ENCODE results near the gene NAA35. TPM values are rescaled to one million over a fixed set of nuclear protein-coding genes. Genes with fewer than 3 reads are reported as not detected.
A peak's percentile ranks its signal among the peaks of the same experiment; 100 is the strongest.
"Not testable (repeated sequence)": the region's sequence is repeated elsewhere in the genome, so short reads cannot be mapped to it uniquely, and the experiment has no call there.

NAA35 gene
- total RNA-seq, 1 donor from 2014 or later: 16.2 TPM

- no peak for DNase-seq (ENCODE audit: low read depth in 2 of 2)
Observed at GRCh38 chr9:85943757-85944430, 2.9 kb downstream of the NAA35 start.

DNA sequence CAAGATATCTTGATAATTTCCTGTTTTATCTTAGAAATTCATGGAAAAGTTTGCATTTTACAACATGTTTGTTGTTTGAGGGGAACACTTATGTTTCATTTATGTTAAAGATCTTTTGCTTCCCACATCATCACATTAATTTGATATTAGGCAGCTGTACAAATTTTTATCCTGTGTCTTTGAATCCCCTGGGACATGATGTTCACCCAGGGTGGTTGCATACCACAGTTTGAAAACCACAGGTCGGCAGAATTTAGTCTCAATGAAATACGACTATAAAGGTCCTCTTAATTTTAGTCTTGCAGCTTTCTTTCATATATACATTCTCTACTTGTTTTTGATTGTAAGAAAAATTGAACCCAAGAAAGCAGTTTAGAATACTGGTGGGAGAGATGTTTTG lies 3.7 kb downstream of the NAA35 start:
- no peak for DNase-seq (ENCODE audit: low read depth in 2 of 2)

DNA sequence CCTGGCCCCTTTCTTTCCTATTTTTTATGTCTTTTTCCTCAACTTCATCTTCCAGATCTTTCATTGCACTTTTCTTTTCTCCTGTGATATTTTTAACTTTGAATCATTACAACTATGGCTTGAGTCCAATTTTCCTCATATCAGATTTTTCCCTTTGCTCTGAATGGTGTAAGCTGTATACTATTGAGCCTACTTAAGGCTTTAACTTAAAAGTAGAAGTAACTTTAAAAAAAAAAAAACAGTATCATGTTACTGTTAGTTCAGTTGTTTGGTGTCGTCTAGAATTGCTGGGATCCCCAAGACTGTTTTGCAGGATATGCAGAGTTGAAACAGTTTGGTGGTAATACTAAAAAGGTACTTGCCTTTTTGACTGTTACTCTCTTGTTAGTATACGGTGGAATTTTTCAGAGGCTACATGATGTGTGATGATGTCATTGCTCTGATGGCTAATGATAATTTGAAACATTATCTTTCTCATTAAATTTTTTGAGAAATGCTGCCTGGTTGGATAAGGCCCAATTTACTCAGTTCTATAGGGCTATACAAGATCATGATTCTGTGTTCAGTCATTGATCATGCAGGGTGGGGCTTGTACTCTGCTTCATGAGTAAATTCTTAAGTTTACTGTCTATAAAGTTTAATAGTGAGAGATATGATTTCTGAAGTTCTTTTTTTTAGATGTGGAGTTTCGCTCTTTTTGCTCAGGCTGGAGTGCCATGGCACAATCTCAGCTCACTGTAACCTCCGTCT lies 8.8 kb downstream of the NAA35 start:
- DNase-seq (ENCODE audit: low read depth in 2 of 2): no peak

DNA sequence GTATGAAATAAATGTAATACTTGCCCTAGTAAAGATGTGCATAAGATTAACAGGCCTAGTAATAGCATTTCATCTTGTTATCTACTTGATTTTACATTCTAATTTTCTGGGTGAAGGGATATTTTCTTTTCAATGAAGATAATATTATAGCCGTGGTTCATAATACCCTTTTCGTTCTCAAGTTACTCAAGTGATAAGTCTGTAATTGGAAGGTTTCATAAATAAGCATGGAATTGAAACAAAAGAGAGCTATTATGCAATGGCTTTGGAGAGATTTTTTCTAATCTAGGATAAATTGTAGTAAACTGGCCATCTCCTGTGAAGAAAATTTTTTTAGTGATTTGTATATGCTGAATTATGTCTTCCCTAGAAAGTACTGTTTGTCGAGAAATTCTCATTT lies 19.0 kb downstream of the NAA35 start:
- DNase-seq (ENCODE audit: low read depth in 2 of 2): no peak

DNA sequence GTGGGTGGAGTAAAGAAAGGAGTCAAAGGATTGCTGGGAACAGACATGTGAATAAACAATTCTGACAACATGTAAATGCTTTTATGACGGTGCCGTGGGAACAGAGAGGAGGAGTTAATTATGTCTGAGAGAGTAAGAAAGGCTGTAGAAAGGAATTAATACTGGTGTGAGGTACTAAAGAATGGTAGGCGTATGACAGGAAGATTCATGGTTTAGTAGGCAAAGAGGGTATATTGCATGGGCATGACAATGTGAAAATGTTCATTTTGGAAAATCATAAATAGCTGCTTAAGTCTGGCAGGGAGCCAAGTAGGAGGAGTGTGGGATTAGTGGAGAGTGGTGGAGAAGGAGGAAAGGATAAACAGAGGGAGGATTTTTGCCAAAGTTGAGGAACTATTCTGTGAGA lies 19.7 kb downstream of the NAA35 start:
- DNase-seq (ENCODE audit: low read depth in 2 of 2): peak in 1 of 2 donors; percentile 17

GRCh38 chr9:85964526-85964925 lies 23.6 kb downstream of the NAA35 start:
- no peak for DNase-seq (ENCODE audit: low read depth in 2 of 2)

GRCh38 chr9:85964949-85965348 lies 24.0 kb downstream of the NAA35 start:
- no peak for DNase-seq (ENCODE audit: low read depth in 2 of 2)

DNA sequence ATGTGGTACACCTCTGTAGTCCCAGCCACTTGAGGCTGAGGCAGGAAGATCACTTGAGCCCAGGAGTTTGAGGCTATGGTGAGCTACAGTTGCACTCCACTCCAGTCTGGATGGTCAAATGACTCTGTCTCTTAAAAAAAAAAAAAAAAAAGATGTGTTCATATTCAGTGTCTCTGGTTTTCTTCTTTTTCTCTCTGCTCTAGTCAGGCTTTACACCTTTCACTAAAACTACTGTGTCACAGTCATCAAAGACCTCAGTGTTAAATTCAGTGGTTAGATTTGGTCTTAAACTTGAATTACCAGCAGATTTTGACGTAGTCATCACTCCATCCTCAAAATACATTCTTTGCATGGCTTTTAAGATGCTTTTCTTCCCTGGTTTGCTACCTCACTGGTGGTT lies 28.8 kb downstream of the NAA35 start:
- DNase-seq (ENCODE audit: low read depth in 2 of 2): no peak

- no peak for DNase-seq (ENCODE audit: low read depth in 2 of 2)
Observed at GRCh38 chr9:85971731-85972130, 30.8 kb downstream of the NAA35 start.

DNA sequence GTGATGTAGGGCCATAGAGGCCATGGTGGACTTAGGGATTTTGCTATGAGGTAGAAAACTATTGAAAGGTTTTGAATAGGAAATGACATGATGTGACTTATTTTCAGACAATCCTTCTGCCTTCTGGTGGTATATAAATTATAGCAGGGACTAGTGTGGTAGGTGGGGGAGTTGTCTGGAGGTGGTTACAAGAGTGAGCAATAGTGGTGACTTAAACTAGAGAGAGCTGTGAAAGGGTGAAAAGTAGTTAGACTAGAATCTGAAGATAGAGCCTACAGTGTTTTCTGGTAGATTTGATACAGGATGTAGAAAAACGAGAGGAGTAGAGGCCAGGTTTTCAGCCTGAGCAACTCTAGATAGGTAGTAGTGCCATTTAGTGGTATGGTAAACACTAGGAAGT lies 32.3 kb downstream of the NAA35 start:
- no peak for DNase-seq (ENCODE audit: low read depth in 2 of 2)

GRCh38 chr9:85974055-85974547 lies 33.2 kb downstream of the NAA35 start:
- DNase-seq (ENCODE audit: low read depth in 2 of 2): not testable (repeated sequence)

DNA sequence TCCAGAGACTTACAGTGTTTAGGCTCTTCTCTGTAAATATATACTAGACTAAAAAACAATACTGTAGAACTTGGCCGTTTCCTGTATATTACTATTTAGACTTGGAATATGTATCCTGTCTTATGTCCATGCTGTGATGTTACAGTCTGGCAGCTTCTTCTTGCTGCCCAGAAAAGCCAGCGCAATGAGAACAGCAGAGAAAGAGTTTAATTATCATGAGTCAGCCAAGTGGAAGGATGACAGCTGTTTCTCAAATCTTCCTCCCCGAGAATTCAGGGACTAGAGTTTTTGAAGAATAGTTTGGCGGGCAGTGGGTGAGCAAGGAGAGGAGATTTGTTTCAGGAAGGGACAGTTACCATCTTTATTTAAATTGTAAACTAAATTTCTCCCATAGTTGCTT lies 37.5 kb downstream of the NAA35 start:
- no peak for DNase-seq (ENCODE audit: low read depth in 2 of 2)

DNA sequence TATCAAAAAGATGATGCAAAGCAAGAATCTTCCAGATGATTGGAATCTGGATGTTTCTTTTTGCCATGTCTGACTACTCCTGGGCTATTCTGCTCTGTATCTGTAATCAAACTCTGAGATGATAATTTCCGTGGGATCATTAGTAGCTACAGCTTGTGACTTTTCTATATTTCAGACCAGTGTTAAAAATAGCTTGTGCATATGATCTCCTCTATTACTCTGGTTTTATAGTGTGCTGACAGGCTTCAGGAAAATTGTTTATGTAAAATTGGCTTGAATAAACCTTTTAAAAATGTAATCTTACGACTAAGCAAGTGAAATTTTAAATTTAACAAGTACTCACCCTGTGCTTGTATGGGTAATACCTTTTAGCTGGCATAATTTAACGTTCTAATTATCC lies 40.4 kb downstream of the NAA35 start:
- DNase-seq (ENCODE audit: low read depth in 2 of 2): no peak

DNA sequence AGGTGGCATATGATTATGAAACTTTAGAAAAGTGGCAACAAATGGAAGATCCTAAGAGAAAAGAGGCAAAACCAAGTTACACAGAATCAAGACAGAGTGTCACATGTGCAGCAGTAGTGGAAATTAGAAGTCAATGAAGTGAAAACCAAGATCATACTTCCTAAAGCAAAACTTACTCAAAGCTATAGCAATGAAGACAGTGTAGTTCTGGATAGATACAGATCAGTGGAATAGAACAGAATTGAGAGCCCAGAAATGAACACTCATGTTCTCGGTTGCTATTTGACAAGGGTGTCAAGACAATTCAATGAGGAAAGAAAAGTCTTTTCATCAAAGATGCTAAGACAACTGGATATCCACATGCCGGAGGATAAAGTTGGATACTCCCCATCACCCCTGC lies 43.5 kb downstream of the NAA35 start:
- no peak for DNase-seq (ENCODE audit: low read depth in 2 of 2)

- DNase-seq (ENCODE audit: low read depth in 2 of 2): no peak
Observed at GRCh38 chr9:85987236-85987635, 46.3 kb downstream of the NAA35 start.

DNA sequence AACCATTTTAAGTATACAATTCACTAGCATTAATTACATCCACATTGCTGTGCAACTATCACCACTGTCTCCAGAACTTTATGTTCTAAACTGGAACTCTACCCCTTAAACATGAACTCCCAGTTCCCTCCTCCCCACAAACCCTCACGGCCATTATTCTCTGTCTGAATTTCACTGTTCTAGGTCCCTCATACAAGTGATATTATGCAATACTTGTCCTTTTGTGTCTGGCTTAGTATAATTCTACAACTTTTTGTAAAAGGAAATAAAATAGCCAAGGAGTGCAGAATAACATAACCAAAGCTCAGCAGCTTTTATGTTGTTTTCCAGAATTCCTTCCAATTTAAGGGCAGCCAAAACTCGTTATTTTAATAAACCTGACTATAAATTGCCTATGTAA lies 53.2 kb downstream of the NAA35 start:
- DNase-seq (ENCODE audit: low read depth in 2 of 2): no peak

GRCh38 chr9:85995097-85995496 lies 54.2 kb downstream of the NAA35 start:
- DNase-seq (ENCODE audit: low read depth in 2 of 2): no peak

DNA sequence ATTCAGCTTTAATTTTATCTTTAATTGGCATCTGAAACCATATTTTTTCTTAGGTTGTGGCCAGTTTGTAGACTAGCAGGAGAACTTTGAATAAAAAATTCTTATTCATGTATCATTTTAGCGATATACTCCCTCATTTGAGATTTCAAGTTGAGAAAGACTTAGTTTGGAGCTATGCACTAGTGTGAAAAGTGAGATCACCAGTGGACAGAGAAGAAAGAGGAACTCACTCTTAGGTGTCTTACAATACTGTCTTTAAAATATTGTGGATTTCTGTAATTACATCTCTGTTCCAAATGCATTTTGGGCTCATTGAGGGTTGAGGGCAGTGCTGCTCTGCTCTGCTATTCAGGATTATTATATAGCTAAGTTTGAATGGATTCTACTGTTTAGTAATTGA lies 54.7 kb downstream of the NAA35 start:
- DNase-seq (ENCODE audit: low read depth in 2 of 2): no peak

DNA sequence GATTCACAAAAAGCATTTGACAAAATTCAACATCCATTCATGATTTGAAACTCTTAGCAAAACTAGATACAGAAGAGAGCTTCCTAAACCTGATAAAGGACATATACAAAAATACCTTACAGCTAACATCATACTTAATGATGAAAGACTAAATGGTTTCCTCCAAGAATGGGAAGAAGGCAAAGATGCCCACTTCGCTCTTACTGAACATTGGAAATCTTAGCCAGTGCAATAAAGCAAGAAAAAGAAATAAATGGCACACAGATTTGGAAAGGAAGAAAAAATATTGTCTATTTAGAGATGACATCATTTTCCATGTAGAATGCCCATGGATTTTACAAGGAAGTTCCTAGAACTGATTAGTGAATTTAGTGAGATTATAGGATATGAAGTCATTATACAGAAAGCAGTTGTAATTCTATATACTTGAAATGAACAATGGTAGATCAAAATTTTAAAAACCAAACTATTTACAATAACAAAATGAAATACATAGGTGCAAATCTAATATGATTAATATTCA lies 64.4 kb downstream of the NAA35 start:
- DNase-seq (ENCODE audit: low read depth in 2 of 2): no peak

- DNase-seq (ENCODE audit: low read depth in 2 of 2): no peak
Observed at GRCh38 chr9:86009133-86009532, 68.2 kb downstream of the NAA35 start.

DNA sequence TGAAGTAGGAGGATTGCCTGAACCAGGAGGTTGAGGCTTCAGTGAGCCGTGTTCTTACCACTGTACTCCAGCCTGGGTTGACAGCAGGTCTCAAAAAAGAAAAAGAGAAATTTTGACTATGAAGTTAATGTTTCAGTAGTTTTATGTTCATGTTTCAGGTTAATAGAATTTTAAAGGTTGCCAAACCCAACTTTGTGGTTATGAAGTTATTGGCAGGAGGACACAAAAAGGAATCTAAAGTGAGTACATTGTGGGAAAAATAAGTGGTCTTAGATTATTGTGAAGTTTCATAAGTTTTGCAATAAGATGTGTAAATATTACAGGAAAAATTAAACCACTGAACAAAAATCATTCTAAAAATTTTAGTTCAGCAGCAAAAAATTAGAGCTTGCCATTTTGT lies 79.8 kb downstream of the NAA35 start:
- no peak for DNase-seq (ENCODE audit: low read depth in 2 of 2)

GRCh38 chr9:86021166-86021565 lies 80.2 kb downstream of the NAA35 start:
- no peak for DNase-seq (ENCODE audit: low read depth in 2 of 2)
